A673 (cell line): Measurements from ENCODE around the gene NUBPL.

Experiments
- CTCF ChIP-seq: fragments of 300-800, 200-600 bp; sonication (generic); conservative IDR thresholded peaks from 2 replicates; pipeline ENCODE4 v1.5.1; 2017; ENCODE audit warnings: low read depth, mild to moderate bottlenecking, antibody characterized with exemption, low read length, moderate library complexity, mixed read lengths
- EZH2 ChIP-seq: fragments of 200-600 bp; sonication (generic); IDR thresholded peaks from 2 replicates; pipeline ENCODE4 v1.6.1; 2017; ENCODE audit warnings: borderline replicate concordance, low read depth, mild to moderate bottlenecking, mixed read lengths, antibody characterized with exemption, low read length; ENCODE audit not compliant: poor library complexity, severe bottlenecking

GRCh38 chr14:31858868-31859267 is 297.7 kb downstream of the NUBPL start:
- TF ChIP-seq CTCF: no peak
- no peak for TF ChIP-seq EZH2
